GM12892 (cell line): ENCODE data around the gene SLC34A2.

Experiments used
- POLR2A ChIP-seq: IDR thresholded peaks from 2 replicates; pipeline ENCODE4 v1.6.1; 2011; ENCODE audit warnings: low read depth, low read length, control low read depth
- POLR2AphosphoS5 ChIP-seq: IDR thresholded peaks from 2 replicates; pipeline ENCODE4 v1.6.1; 2011; ENCODE audit warnings: low read depth, low read length, control low read depth

GRCh38 chr4:25614807-25615206, 40.8 kb upstream of the SLC34A2 start:
- TF ChIP-seq POLR2A (no peak), POLR2AphosphoS5 (no peak)
